OCI-M2 (cell line): ENCODE results near the gene TRAPPC2L.

Experiments
- DNase-seq: peaks from one replicate; lab custom pipeline; 2025; ENCODE audit not compliant: unreplicated experiment; lab: John Stamatoyannopoulos, UW

The TRAPPC2L gene

GRCh38 chr16:88857728-88858339 lies 907 bp downstream of the TRAPPC2L start:
- DNase-seq = no peak

- DNase-seq = no peak
Observed at GRCh38 chr16:88859381-88860091, 2.6 kb downstream of the TRAPPC2L start.

GRCh38 chr16:88861359-88861758 lies 4.4 kb downstream of the TRAPPC2L start:
- no peak for DNase-seq

GRCh38 chr16:88862968-88863367 lies 6.0 kb downstream of the TRAPPC2L start:
- no peak for DNase-seq

GRCh38 chr16:88863426-88863825 lies 6.5 kb downstream of the TRAPPC2L start:
- DNase-seq = no peak

GRCh38 chr16:88864099-88864498 lies 7.2 kb downstream of the TRAPPC2L start:
- DNase-seq = no peak

- DNase-seq = no peak
Observed at GRCh38 chr16:88864521-88864920, 7.6 kb downstream of the TRAPPC2L start.

GRCh38 chr16:88865310-88865709 lies 8.4 kb downstream of the TRAPPC2L start:
- DNase-seq = no peak

GRCh38 chr16:88865742-88866141 lies 8.8 kb downstream of the TRAPPC2L start:
- no peak for DNase-seq

GRCh38 chr16:88866151-88866920 lies 9.4 kb downstream of the TRAPPC2L start, which contains the start of gene PABPN1L:
Gene PABPN1L (minus strand): TSS chr16:88866660. CDS start chr16:88866606, 54 bp downstream.
- no peak for DNase-seq

- DNase-seq = no peak
Observed at GRCh38 chr16:88867581-88868246, 10.8 kb downstream of the TRAPPC2L start.

GRCh38 chr16:88868974-88869672 lies 12.2 kb downstream of the TRAPPC2L start:
- no peak for DNase-seq

- DNase-seq = no peak
Observed at GRCh38 chr16:88869673-88869980, 12.7 kb downstream of the TRAPPC2L start.

- DNase-seq = no peak
Observed at GRCh38 chr16:88870608-88871348, 13.9 kb downstream of the TRAPPC2L start.

GRCh38 chr16:88871349-88871702 lies 14.4 kb downstream of the TRAPPC2L start:
- DNase-seq = no peak

GRCh38 chr16:88871730-88872416 lies 14.9 kb downstream of the TRAPPC2L start:
- no peak for DNase-seq

- no peak for DNase-seq
Observed at GRCh38 chr16:88872650-88873331, 15.9 kb downstream of the TRAPPC2L start.

- DNase-seq = no peak
Observed at GRCh38 chr16:88874938-88875599, 18.1 kb downstream of the TRAPPC2L start.
